NCI-H146 treated with DMSO at 0.1 percent for 48 hours (cell line): ENCODE measurements around the gene ETF1.

Source experiments
- DNase-seq: peaks from one replicate; lab custom pipeline; 2025; ENCODE audit not compliant: unreplicated experiment; lab: John Stamatoyannopoulos, UW

Gene ETF1

GRCh38 chr5:138542956-138543729 is at the start of gene ETF1:
Gene ETF1, minus strand, starts transcription at chr5:138543236. Its CDS starts 318 bp downstream, at chr5:138542918.
- peak; percentile 91 for DNase-seq

- DNase-seq = no peak
Observed at GRCh38 chr5:138588013-138588788, 45.2 kb upstream of the ETF1 start.

GRCh38 chr5:138585157-138585556 is 42.1 kb upstream of the ETF1 start:
- DNase-seq = no peak

- no peak for DNase-seq
Observed at GRCh38 chr5:138583984-138584637, 41.1 kb upstream of the ETF1 start.

- no peak for DNase-seq
Observed at GRCh38 chr5:138582959-138583358, 39.9 kb upstream of the ETF1 start.

- DNase-seq = no peak
Observed at GRCh38 chr5:138580777-138581176, 37.7 kb upstream of the ETF1 start.

- no peak for DNase-seq
Observed at GRCh38 chr5:138580001-138580400, 37.0 kb upstream of the ETF1 start.

GRCh38 chr5:138579517-138579863 is 36.5 kb upstream of the ETF1 start:
- DNase-seq = no peak

GRCh38 chr5:138577452-138577851 is 34.4 kb upstream of the ETF1 start:
- DNase-seq = no peak

GRCh38 chr5:138575194-138576015 is 32.4 kb upstream of the ETF1 start, which contains the start of gene HSPA9:
Gene HSPA9, minus strand, starts transcription at chr5:138575401. Its CDS starts 83 bp downstream, at chr5:138575318.
- DNase-seq = peak; percentile 95

- DNase-seq = no peak
Observed at GRCh38 chr5:138574744-138575193, 31.7 kb upstream of the ETF1 start.

- DNase-seq = no peak
Observed at GRCh38 chr5:138573949-138574670, 31.1 kb upstream of the ETF1 start.

- DNase-seq = no peak
Observed at GRCh38 chr5:138573223-138573622, 30.2 kb upstream of the ETF1 start.

- DNase-seq = no peak
Observed at GRCh38 chr5:138570871-138571270, 27.8 kb upstream of the ETF1 start.

GRCh38 chr5:138569782-138570181 is 26.7 kb upstream of the ETF1 start:
- DNase-seq = no peak

- no peak for DNase-seq
Observed at GRCh38 chr5:138568061-138568824, 25.2 kb upstream of the ETF1 start.

- DNase-seq = no peak
Observed at GRCh38 chr5:138566792-138567191, 23.8 kb upstream of the ETF1 start.

- DNase-seq = no peak
Observed at GRCh38 chr5:138565100-138565821, 22.2 kb upstream of the ETF1 start.

- DNase-seq = no peak
Observed at GRCh38 chr5:138564242-138564641, 21.2 kb upstream of the ETF1 start.
